Stomach (tissue), 19 donors: ENCODE results near the gene ORM1. TPM values are rescaled to one million over a fixed set of nuclear protein-coding genes. Genes with fewer than 3 reads are reported as not detected.
"Not testable (repeated sequence)": the region's sequence is repeated elsewhere in the genome, so short reads cannot be mapped to it uniquely, and the experiment has no call there.

ENCODE experiments used
- DNase-seq, 2 donors: peaks; one replicate each; pipeline versions ENCODE4 v3.0.0 to v3.0.0-alpha.2; 2013 to 2019
- H3K27ac ChIP-seq, 5 donors: fragments of 200-600 bp in 4 of 5; sonication (generic) in 4 of 5; one replicate each; pipeline ENCODE4 v1.5.1; 2013 to 2019; ENCODE audit warnings: mild to moderate bottlenecking in 1 of 5, moderate library complexity in 1 of 5
- H3K27me3 ChIP-seq, 3 donors: fragments of 200-600 bp; sonication (generic); one replicate each; pipeline ENCODE4 v1.5.1; 2017 to 2019; ENCODE audit warnings: mixed run types in 1 of 3
- H3K36me3 ChIP-seq, 4 donors: fragments of 200-600 bp; sonication (generic); 1 replicate in 3 of 4; 2 replicates in 1 of 4; pipeline ENCODE4 v1.5.1; 2016 to 2019
- H3K4me1 ChIP-seq, 4 donors: fragments of 200-600 bp; sonication (generic); one replicate each; pipeline ENCODE4 v1.5.1; 2016 to 2019
- H3K4me3 ChIP-seq, 4 donors: fragments of 200-600 bp; sonication (generic) in 3 of 4; one replicate each; pipeline ENCODE4 v1.5.1; 2016 to 2019; ENCODE audit warnings: mild to moderate bottlenecking in 1 of 4
- H3K9me3 ChIP-seq, 4 donors: fragments of 200-600 bp; sonication (generic); one replicate each; pipeline ENCODE4 v1.5.1; 2016 to 2019
- CTCF ChIP-seq, 7 experiments: fragments of 450-650 bp in 4 of 7; fragments of 200-600 bp in 3 of 7; sonication (generic) in 3 of 7; IDR thresholded peaks; one replicate each; pipeline ENCODE4 v1.5.1; 2016 to 2019; ENCODE audit warnings: antibody characterized with exemption in 7 of 7, control low read depth in 2 of 7, mild to moderate bottlenecking in 1 of 7
- EP300 ChIP-seq: sonication (generic); formaldehyde crosslinking; IDR thresholded peaks from one replicate; pipeline ENCODE4 v1.6.1; 2017; ENCODE audit warnings: antibody characterized with exemption
- POLR2A ChIP-seq, 4 donors: fragments of 450-650 bp; IDR thresholded peaks; one replicate each; pipeline ENCODE4 v1.6.1; 2016; ENCODE audit warnings: antibody characterized with exemption in 4 of 4, control low read depth in 2 of 4, mild to moderate bottlenecking in 1 of 4, moderate library complexity in 1 of 4
- POLR2AphosphoS5 ChIP-seq, 3 donors: sonication (generic); formaldehyde crosslinking; IDR thresholded peaks; one replicate each; pipeline ENCODE4 v1.6.1; 2016; ENCODE audit warnings: antibody characterized with exemption in 3 of 3
- WGBS, 5 donors: extraction: QIAGEN DNeasy Blood & Tissue Kit in 3 of 5; methylation state at CpG; one replicate each; pipeline versions ENCODE4 v1.1.5 to v1.1.7; 2013 to 2018; 5-methylcytosine and 5-hydroxymethylcytosine counted together
- intact Hi-C: fragments of 100-400 bp; cut with DNase I; formaldehyde crosslinking; loops from one replicate; pipeline ENCODE4 v1.15.1; 2023; ENCODE audit warnings: low total_unique reads
- long read RNA-seq, 10 donors: transcript quantifications; one replicate each; lab custom pipeline, GENCODE V29; 2026
- polyA plus RNA-seq, 3 donors: library from polyadenylated mRNA; stranded (reverse); fragments of 200-250 nt; gene quantifications; one replicate each; pipeline ENCODE4 v1.2.3, GENCODE V29; 2013
- total RNA-seq, 5 donors: library from RNA; depleted of rRNA; stranded (reverse); fragments of >200 nt; gene quantifications; one replicate each; pipeline versions ENCODE4 v1.1.0 to v1.2.3, GENCODE V29; 2014 to 2016
- donor health status: healthy with polysubstance abuse.
- donor health status: Bipolar disorder and iron deficiency.
- donor health status: healthy.

The ORM1 gene
- total RNA-seq, result 1 to 10 TPM in 2 of 5 donors, not detected in 3; 1.6 to 2.2 TPM
- 10 to 100 TPM in 1 of 3 donors, 1 to 10 TPM in 2; 2.9 to 14.8 (median 3.9) TPM for polyA plus RNA-seq
- long read RNA-seq, donor 1, result 0 reads
- long read RNA-seq, donor 2, result 0 reads
- long read RNA-seq, donor 3, result 0 reads
- long read RNA-seq, donor 4, result 0 reads
- long read RNA-seq, donor 5, partial matches to known transcripts, result 0 of 1 reads
- long read RNA-seq, donor 5, other reads (novel, unspliced or antisense), result 0 of 1 reads
- long read RNA-seq, donor 6, result 0 reads
- long read RNA-seq, donor 7, result 0 reads
- long read RNA-seq, donor 8, result 0 reads
- long read RNA-seq, donor 9, partial matches to known transcripts, result 0 of 2 reads
- long read RNA-seq, donor 9, other reads (novel, unspliced or antisense), result 0 of 2 reads
- long read RNA-seq, donor 10, result 0 reads

GRCh38 chr9:114322831-114323531 lies at the start of gene ORM1:
Gene ORM1, plus strand, starts transcription at chr9:114323098. Its CDS starts 36 bp downstream, at chr9:114323134.
- WGBS, 5 donors, result 68 to 95% (median 80%) methylated on average over 1 to 4 of the region's 15 CpGs; no CpG with 5 or more reads in 1 of the 5 donors
- H3K27ac ChIP-seq, H3K9me3 ChIP-seq, H3K4me1 ChIP-seq, DNase-seq, H3K4me3 ChIP-seq, intact Hi-C loops, H3K27me3 ChIP-seq, H3K36me3 ChIP-seq: not testable (repeated sequence)

DNA sequence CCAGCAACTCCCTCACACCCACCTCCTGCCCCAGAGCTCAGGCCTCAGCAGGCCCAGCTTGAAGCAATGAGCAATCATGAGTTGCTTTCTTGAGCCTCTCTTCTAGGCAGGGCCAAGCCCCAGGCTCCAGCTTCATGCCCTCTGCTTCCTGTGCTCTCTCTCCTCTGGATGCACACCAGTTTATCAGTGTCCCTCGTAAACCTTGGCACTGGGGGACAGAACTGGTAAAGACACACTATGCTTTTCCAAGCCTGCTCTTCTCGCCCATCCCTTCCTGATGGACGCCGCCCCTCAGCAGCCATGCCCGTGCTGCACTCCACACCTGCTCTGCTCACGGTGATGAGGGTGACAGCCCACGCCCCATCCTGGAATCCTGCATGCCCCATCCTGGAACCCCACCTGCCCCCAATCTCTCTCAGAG lies 49.4 kb upstream of the ORM1 start:
- Histone ChIP-seq H3K36me3 (peaks cover 0 to 4% (median 0%) of the 10 kb centered on the region in 4 donors), H3K4me3 (no peak overlapping the region), H3K4me1 (no peaks in the 10 kb centered on the region), H3K9me3 (no peaks in the 10 kb centered on the region), H3K27me3 (no peaks in the 10 kb centered on the region), H3K27ac (no peak overlapping the region)
- WGBS, 5 donors, result 75 to 92% (median 81%) methylated on average over 7 of the region's 7 CpGs
- intact Hi-C loops, result loop anchor here (10.0 kb wide), 1 partner anchor 109 kb away; no protein-coding TSS in a partner anchor
- TF ChIP-seq CTCF (IDR thresholded peaks at IDR 0.05), result no peak
- no peak for DNase-seq

- Histone ChIP-seq H3K4me3 (no peak overlapping the region), H3K36me3 (peaks cover 0 to 4% (median 0%) of the 10 kb centered on the region in 4 donors), H3K27ac (no peak overlapping the region), H3K27me3 (no peaks in the 10 kb centered on the region), H3K4me1 (no peaks in the 10 kb centered on the region), H3K9me3 (no peaks in the 10 kb centered on the region)
- 89 to 93% (median 91%) methylated on average over 5 of the region's 5 CpGs for WGBS, 5 donors
- no peak for TF ChIP-seq CTCF (IDR thresholded peaks at IDR 0.05)
- TF ChIP-seq POLR2A (IDR thresholded peaks at IDR 0.05), result no peak
- no peak for TF ChIP-seq EP300
- TF ChIP-seq POLR2AphosphoS5 (IDR thresholded peaks at IDR 0.05), result no peak
- intact Hi-C loops, result loop anchor here (10.0 kb wide), 1 partner anchor 109 kb away; no protein-coding TSS in a partner anchor
- no peak for DNase-seq
Measured at GRCh38 chr9:114274217-114274616, 48.7 kb upstream of the ORM1 start.

DNA sequence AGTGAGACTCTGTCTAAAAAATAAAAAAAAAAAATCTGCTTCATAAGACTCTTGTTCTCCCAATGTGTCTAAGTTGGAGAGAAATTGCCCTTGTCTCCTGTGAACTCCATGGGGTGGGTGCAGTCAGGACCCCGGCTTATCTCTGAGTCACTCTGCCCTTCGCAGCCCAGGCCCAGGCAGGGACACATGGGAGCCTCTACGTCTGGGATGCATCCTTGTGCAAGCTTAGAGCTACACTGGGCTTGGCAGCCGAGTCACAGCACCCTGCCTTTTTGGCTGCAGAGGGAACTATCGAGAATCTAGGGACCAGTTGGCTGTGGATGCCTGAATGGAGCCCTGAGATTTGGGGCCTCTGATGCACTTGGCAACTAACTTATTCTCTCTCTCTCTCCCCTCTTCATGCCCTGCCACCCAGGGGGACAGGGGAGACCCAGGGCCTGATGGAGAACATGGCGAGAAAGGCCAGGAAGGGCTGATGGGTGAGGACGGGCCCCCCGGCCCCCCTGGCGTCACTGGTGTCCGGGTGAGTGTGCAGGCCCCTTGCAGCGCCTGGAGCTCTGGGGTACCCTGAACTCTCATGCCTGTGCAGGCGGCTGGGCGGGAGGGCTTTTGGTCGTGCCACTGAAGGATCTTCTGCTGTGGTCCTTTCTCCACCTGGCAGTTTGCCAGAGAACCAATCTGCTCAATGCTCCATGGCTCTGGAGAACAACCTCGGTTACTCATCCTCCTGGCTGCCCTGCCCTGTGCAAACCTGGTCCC lies 47.5 kb upstream of the ORM1 start:
- intact Hi-C loops, result loop anchor here (10.0 kb wide), 1 partner anchor 111 kb away; no protein-coding TSS in a partner anchor
- H3K4me3 ChIP-seq, result no peak overlapping the region
- H3K36me3 ChIP-seq, result peaks cover 0 to 4% (median 0%) of the 10 kb centered on the region in 4 donors
- 83 to 91% (median 89%) methylated on average over 15 of the region's 15 CpGs for WGBS, 5 donors
- no peak for DNase-seq
- TF ChIP-seq CTCF (IDR thresholded peaks at IDR 0.05), result no peak
- no peak for TF ChIP-seq EP300
- TF ChIP-seq POLR2AphosphoS5 (IDR thresholded peaks at IDR 0.05), result no peak
- TF ChIP-seq POLR2A (IDR thresholded peaks at IDR 0.05), result no peak
- no peaks in the 10 kb centered on the region for H3K9me3 ChIP-seq
- no peaks in the 10 kb centered on the region for H3K27me3 ChIP-seq
- no peaks in the 10 kb centered on the region for H3K4me1 ChIP-seq
- no peak overlapping the region for H3K27ac ChIP-seq
